ENCODE measurements around the gene ENPP3. TPM values are rescaled to one million over a fixed set of nuclear protein-coding genes. Genes with fewer than 3 reads are reported as not detected.
A peak's percentile ranks its signal among the peaks of the same experiment; 100 is the strongest.

Gene ENPP3
- total and polyA plus RNA-seq, 9 of the 15 experiments (the other 6 are each of a cell fraction or from before 2014, with no cell fraction given) = 14.0 to 32.8 (median 21.6) TPM

GRCh38 chr6:131613296-131613925 is 23.7 kb upstream of the ENPP3 start (continued):
- TF ChIP-seq EZH2 (IDR thresholded peaks at IDR 0.05; ENCODE audit: borderline replicate concordance, low read depth, low read length) (no peak), ZNF316 (IDR thresholded peaks at IDR 0.05) (peak; percentile 83), CSDE1 (IDR thresholded peaks at IDR 0.05) (no peak)

DNA sequence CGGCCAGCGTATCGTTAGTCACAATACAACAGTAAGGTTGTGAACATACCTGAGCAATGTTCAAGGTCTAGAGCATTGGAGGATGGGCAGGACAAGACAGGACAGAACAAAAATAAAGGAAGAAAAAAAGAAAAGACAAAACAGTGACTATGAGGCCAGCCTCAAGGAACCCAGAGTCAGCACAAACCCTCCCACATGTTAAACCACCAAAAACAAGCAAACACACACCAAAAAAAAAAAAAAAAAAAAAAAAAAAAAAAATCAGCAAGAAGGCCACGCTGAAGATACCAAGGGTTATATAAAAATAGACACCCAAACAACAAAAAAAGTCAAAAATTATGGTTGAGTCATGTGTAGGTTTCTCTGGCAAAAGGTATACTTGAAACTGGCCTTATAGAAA is 21.8 kb upstream of the ENPP3 start:
- DNase-seq (ENCODE audit: extremely low read depth in 1 of 4, low spot score in 3 of 4) = no peak
- intact Hi-C loops (cut with micrococcal nuclease) (loop anchor here (5.0 kb wide), 1 partner anchor 33 kb away; no protein-coding TSS in a partner anchor), in situ Hi-C loops (cut with MboI) (no loop called here)
- 83% methylated on average over 4 of the region's 4 CpGs for WGBS (ENCODE audit: insufficient coverage, low coverage, missing lambda C conversion rate)
- Histone ChIP-seq H3K36me3 (ENCODE audit: control insufficient read depth, insufficient read depth, low read length) (peaks cover 94% of the 10 kb centered on the region), H3K4me2 (ENCODE audit: insufficient read depth, low read length) (no peak overlapping the region), H3K79me2 (ENCODE audit: control insufficient read depth, insufficient read depth, low read length) (no peaks in the 10 kb centered on the region), H4K20me1 (replicated peaks; ENCODE audit: control insufficient read depth, insufficient read depth, low read length) (no peaks in the 10 kb centered on the region), H3K9me1 (ENCODE audit: control insufficient read depth, insufficient read depth, low read length) (no peaks in the 10 kb centered on the region), H3K9me3 (replicated peaks; ENCODE audit: control insufficient read depth, insufficient read depth, low read depth, low read length) (no peaks in the 10 kb centered on the region), H2AFZ (ENCODE audit: low read depth, low read length) (no peak overlapping the region), H3K27me3 (ENCODE audit: control insufficient read depth in 2 of 2, insufficient read depth in 2 of 2, low read length in 2 of 2) (no peaks in the 10 kb centered on the region), H3K9ac (ENCODE audit: insufficient read depth in 1 of 2, low read depth in 2 of 2, low read length in 2 of 2) (no peak overlapping the region), H3K4me3 (no peak overlapping the region), H3K4me1 (replicated peaks in 1 of 2; ENCODE audit: control insufficient read depth in 2 of 2, insufficient read depth in 2 of 2, low read length in 2 of 2) (no peaks in the 10 kb centered on the region), H3K27ac (ENCODE audit: extremely low read depth, low read depth, low read length) (no peak overlapping the region)
- peak; percentile 39; the same call in 1 of the 3 replicates for ATAC-seq
- TF ChIP-seq MEIS2 (IDR thresholded peaks at IDR 0.05; ENCODE audit: partially characterized antibody) = no peak
- no peak for TF ChIP-seq TARDBP (IDR thresholded peaks at IDR 0.05)
- TF ChIP-seq ZNF408 (CRISPR knock-in tag; IDR thresholded peaks at IDR 0.05; ENCODE audit: low read depth) = no peak
- no peak for TF ChIP-seq ZNF77 (CRISPR knock-in tag; IDR thresholded peaks at IDR 0.05)
- no peak for TF ChIP-seq KAT8 (IDR thresholded peaks at IDR 0.05; ENCODE audit: low read depth)
- TF ChIP-seq ZBTB11 (CRISPR knock-in tag; IDR thresholded peaks at IDR 0.05) = no peak
- TF ChIP-seq USF2 (CRISPR knock-in tag; IDR thresholded peaks at IDR 0.05) = no peak
- TF ChIP-seq SRSF9 (IDR thresholded peaks at IDR 0.05; ENCODE audit: borderline replicate concordance, low read depth, low read length) = no peak
- no TSS peak for BruUV-seq (replicated peaks)
- ChIA-PET POLR2A (no interaction called here), CTCF (ENCODE audit: low intra/inter-chr PET ratio) (no interaction called here)
- FAIRE-seq = no peak
